ENCODE measurements around the gene RNF17. TPM values are rescaled to one million over a fixed set of nuclear protein-coding genes. Genes with fewer than 3 reads are reported as not detected.

The RNF17 gene
- total RNA-seq, 1 experiment from 2014 or later: not detected

DNA sequence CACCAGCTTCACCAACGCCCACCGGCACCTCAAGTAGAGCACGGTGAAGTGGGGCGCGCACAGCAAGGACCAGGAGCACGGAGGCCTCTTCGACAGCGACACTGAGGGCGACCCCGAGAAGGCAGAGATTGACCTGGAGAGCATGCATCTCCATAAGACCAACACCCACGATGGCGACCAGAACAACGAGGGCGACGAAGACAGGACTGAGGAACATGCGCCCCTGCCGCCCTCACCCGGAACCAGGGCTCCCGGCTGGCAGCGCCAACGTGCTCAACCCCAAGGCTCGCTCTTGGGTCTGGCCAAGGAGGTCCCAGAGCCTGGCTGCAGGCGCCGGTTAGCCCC lies 18.5 kb upstream of the RNF17 start:
- H3K36me3 Mint-ChIP-seq (ENCODE audit: insufficient read depth, unreplicated experiment): no peaks in the 10 kb centered on the region
- H3K27me3 Mint-ChIP-seq (ENCODE audit: insufficient read depth, unreplicated experiment): peaks cover 11% of the 10 kb centered on the region
- TF ChIP-seq CTCF (IDR thresholded peaks at IDR 0.05; ENCODE audit: unreplicated experiment): no peak
- DNase-seq (ENCODE audit: unreplicated experiment): no peak
- ChIA-PET CTCF (no interaction called here), POLR2A (no interaction called here)
- intact Hi-C loops (cut with micrococcal nuclease): no loop called here
- no peaks in the 10 kb centered on the region for H3K4me1 Mint-ChIP-seq (ENCODE audit: insufficient read depth, unreplicated experiment)
- BruUV-seq (replicated peaks): no TSS peak
- no peak overlapping the region for H3K4me3 Mint-ChIP-seq (ENCODE audit: unreplicated experiment)
- no peaks in the 10 kb centered on the region for H3K9me3 Mint-ChIP-seq (ENCODE audit: unreplicated experiment)
- H3K27ac Mint-ChIP-seq (ENCODE audit: low read depth, unreplicated experiment): no peak overlapping the region

DNA sequence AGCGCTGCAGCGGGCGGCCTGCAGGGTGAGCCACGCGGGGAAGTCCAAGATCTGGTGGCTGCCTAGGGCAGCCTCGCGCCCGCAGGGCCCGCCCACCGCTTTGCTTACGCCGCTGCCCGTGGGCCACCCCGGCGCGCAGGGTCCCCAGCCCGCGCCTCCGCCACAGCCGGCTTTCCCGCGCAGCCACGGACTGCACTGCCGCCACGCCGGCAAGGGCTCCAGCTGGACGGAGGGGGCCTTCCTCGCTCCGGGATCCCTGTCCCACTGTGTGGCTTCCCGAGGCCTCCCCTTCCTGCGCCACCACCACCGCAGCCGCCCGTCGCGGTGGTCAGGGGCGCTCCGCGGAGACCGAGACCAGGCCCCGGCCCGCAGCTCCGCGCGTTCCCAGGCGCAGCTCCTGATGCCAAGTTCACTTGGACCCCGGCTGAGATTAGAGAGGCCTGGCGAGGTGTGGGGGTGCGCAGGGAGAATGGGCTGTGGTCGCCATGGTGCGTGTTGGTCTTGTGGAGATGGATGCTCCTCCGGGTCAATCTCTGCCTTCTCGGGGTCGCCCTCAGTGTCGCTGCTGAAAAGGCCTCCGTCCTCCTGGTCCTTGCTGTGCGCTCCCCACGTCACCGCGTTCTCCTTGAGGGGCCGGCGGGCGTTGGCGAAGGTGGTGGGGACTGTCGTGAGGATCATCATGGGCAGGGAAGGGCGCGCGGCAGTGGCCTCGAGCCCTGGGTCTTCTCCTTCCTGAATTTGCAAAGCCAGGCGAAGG lies 17.9 kb upstream of the RNF17 start:
- no TSS peak for BruUV-seq (replicated peaks)
- H3K9me3 Mint-ChIP-seq (ENCODE audit: unreplicated experiment): no peaks in the 10 kb centered on the region
- no peak for TF ChIP-seq CTCF (IDR thresholded peaks at IDR 0.05; ENCODE audit: unreplicated experiment)
- no peak overlapping the region for H3K27ac Mint-ChIP-seq (ENCODE audit: low read depth, unreplicated experiment)
- ChIA-PET CTCF (no interaction called here), POLR2A (interaction anchor here (0.6 kb wide), 1 partner anchor 1373 kb away, joined by 4 read pairs; no protein-coding TSS in a partner anchor)
- H3K27me3 Mint-ChIP-seq (ENCODE audit: insufficient read depth, unreplicated experiment): peaks cover 11% of the 10 kb centered on the region
- no peaks in the 10 kb centered on the region for H3K36me3 Mint-ChIP-seq (ENCODE audit: insufficient read depth, unreplicated experiment)
- no peak for DNase-seq (ENCODE audit: unreplicated experiment)
- H3K4me1 Mint-ChIP-seq (ENCODE audit: insufficient read depth, unreplicated experiment): no peaks in the 10 kb centered on the region
- H3K4me3 Mint-ChIP-seq (ENCODE audit: unreplicated experiment): no peak overlapping the region
- intact Hi-C loops (cut with micrococcal nuclease): no loop called here

- intact Hi-C loops (cut with micrococcal nuclease): no loop called here
- Mint-ChIP-seq H3K4me1 (ENCODE audit: insufficient read depth, unreplicated experiment) (no peaks in the 10 kb centered on the region), H3K36me3 (ENCODE audit: insufficient read depth, unreplicated experiment) (no peaks in the 10 kb centered on the region), H3K27me3 (ENCODE audit: insufficient read depth, unreplicated experiment) (peaks cover 11% of the 10 kb centered on the region), H3K27ac (ENCODE audit: low read depth, unreplicated experiment) (no peak overlapping the region), H3K9me3 (ENCODE audit: unreplicated experiment) (no peaks in the 10 kb centered on the region), H3K4me3 (ENCODE audit: unreplicated experiment) (peak overlapping the region; percentile 47)
- no peak for TF ChIP-seq CTCF (IDR thresholded peaks at IDR 0.05; ENCODE audit: unreplicated experiment)
- POLR2A ChIA-PET: interaction anchor here (0.6 kb wide), 1 partner anchor 1374 kb away, joined by 4 read pairs; no protein-coding TSS in a partner anchor
- DNase-seq (ENCODE audit: unreplicated experiment): no peak
- CTCF ChIA-PET: no interaction called here
- BruUV-seq (replicated peaks): no TSS peak
These were observed 17.2 kb upstream of the RNF17 start for GRCh38 chr13:24746618-24747247.

DNA sequence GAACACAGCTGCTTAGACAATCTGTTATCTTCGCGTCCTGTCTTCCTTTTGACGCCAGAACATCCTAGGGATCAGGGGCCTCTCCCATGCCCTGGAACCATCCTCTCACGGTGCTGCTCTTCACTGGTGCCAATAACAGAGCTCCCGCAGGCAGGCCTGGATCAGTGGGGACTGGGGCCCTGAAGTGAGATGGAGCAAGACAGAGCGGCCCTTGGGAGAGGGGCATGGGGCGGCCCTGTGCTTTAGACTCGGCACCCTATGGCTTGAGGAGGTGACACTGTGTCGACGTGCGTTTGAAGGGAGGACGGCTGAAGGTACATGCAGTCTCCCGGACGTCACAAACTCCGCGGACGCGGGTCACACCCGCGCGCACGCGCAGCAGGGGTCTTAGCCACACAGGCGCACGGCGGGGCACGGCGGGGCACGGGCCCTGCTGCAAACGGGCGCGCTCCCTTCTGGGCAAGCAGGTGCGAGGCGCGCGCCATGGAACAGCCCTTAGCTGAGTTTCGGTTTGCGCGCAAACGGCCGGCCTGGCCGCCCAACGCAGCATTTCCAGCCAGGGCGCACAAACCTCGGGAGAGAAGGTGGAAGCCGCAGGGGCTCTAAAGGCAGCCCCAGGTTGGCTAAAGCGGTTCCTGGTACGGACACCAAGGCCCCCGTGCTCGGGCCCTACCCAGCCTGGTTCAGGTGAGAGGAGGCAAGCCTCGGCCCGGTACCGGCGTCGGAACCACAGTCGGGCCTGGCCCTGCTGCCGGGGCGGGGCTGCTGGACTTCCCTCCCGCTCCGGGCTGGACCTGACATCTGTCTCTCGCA lies 16.5 kb upstream of the RNF17 start:
- BruUV-seq (replicated peaks): no TSS peak
- Mint-ChIP-seq H3K27ac (ENCODE audit: low read depth, unreplicated experiment) (no peak overlapping the region), H3K36me3 (ENCODE audit: insufficient read depth, unreplicated experiment) (no peaks in the 10 kb centered on the region), H3K27me3 (ENCODE audit: insufficient read depth, unreplicated experiment) (peaks cover 11% of the 10 kb centered on the region), H3K4me1 (ENCODE audit: insufficient read depth, unreplicated experiment) (no peaks in the 10 kb centered on the region), H3K9me3 (ENCODE audit: unreplicated experiment) (no peaks in the 10 kb centered on the region), H3K4me3 (ENCODE audit: unreplicated experiment) (peak overlapping the region; percentile 47)
- POLR2A ChIA-PET: no interaction called here
- no peak for DNase-seq (ENCODE audit: unreplicated experiment)
- intact Hi-C loops (cut with micrococcal nuclease): no loop called here
- CTCF ChIA-PET: no interaction called here
- no peak for TF ChIP-seq CTCF (IDR thresholded peaks at IDR 0.05; ENCODE audit: unreplicated experiment)

All from MCF 10A (cell line).